Progenitor cell of endocrine pancreas (in vitro differentiated cells): ENCODE measurements around the gene ANKRD6. TPM values are rescaled to one million over a fixed set of nuclear protein-coding genes. Genes with fewer than 3 reads are reported as not detected.

Experiments
- DNase-seq: peaks from one replicate; pipeline ENCODE4 v3.0.0; 2021; ENCODE audit warnings: low spot score; ENCODE audit not compliant: unreplicated experiment
- H3K27ac Mint-ChIP-seq: 2 replicates; pipeline ENCODE4 v1.8.0; 2021; ENCODE audit warnings: mild to moderate bottlenecking, moderate library complexity, mixed read lengths
- H3K27me3 Mint-ChIP-seq: 2 replicates; pipeline ENCODE4 v1.8.0; 2021; ENCODE audit warnings: mixed read lengths
- H3K36me3 Mint-ChIP-seq: 2 replicates; pipeline ENCODE4 v1.8.0; 2022; ENCODE audit warnings: mixed read lengths; ENCODE audit not compliant: insufficient read depth
- H3K4me1 Mint-ChIP-seq: 2 replicates; pipeline ENCODE4 v1.8.0; 2021; ENCODE audit warnings: low read depth, mixed read lengths
- H3K4me3 Mint-ChIP-seq: 2 replicates; pipeline ENCODE4 v1.8.0; 2021; ENCODE audit warnings: low read depth, mild to moderate bottlenecking, moderate library complexity, mixed read lengths
- H3K9me3 Mint-ChIP-seq: 2 replicates; pipeline ENCODE4 v1.8.0; 2021; ENCODE audit warnings: low read depth, mixed read lengths
- CTCF ChIP-seq: fragments of 200-600 bp; sonication (generic); IDR thresholded peaks from one replicate; pipeline ENCODE4 v1.5.0; 2021; ENCODE audit warnings: antibody characterized with exemption, mild to moderate bottlenecking; ENCODE audit not compliant: unreplicated experiment
- total RNA-seq: library from RNA; stranded (reverse); gene quantifications from 2 replicates; pipeline ENCODE4 v1.2.1, GENCODE V29; 2021

Gene ANKRD6
- total RNA-seq, 1 donor from 2014 or later, result 32.4 TPM

GRCh38 chr6:89528866-89529265 is 95.9 kb downstream of the ANKRD6 start:
- H3K27ac Mint-ChIP-seq, result no peak overlapping the region
- H3K36me3 Mint-ChIP-seq, result no peaks in the 10 kb centered on the region
- peaks cover 5% of the 10 kb centered on the region for H3K4me1 Mint-ChIP-seq

DNA sequence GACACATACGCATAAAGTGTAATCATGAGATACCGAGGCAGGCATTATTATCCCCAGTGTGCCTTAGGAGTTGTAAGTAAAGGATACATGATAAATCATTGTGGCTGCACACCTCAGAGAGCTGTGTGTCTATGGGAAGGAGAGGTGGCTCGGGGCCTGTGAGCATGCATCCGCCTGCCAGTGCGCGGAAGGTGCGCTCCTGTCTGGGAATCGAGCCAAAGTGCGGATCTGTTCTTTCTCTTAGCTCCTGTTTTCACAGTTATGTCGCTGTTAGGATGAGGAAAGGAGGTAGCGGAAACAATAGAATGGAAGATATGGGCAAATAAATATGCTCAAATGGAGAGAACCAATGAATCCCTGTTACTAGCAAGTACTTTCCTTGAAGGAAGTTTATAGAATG is 98.0 kb downstream of the ANKRD6 start:
- no peak for TF ChIP-seq CTCF
- peaks cover 3% of the 10 kb centered on the region for H3K9me3 Mint-ChIP-seq
- peaks cover 5% of the 10 kb centered on the region for H3K4me1 Mint-ChIP-seq
- no peak overlapping the region for H3K4me3 Mint-ChIP-seq
- no peaks in the 10 kb centered on the region for H3K27me3 Mint-ChIP-seq
- no peak overlapping the region for H3K27ac Mint-ChIP-seq
- H3K36me3 Mint-ChIP-seq, result no peaks in the 10 kb centered on the region
- DNase-seq, result no peak

More at GRCh38 chr6:89528866-89529265, 95.9 kb downstream of the ANKRD6 start:
- H3K9me3 Mint-ChIP-seq, result peaks cover 3% of the 10 kb centered on the region
- no peaks in the 10 kb centered on the region for H3K27me3 Mint-ChIP-seq
- H3K4me3 Mint-ChIP-seq, result no peak overlapping the region
- TF ChIP-seq CTCF, result no peak
- no peak for DNase-seq

DNA sequence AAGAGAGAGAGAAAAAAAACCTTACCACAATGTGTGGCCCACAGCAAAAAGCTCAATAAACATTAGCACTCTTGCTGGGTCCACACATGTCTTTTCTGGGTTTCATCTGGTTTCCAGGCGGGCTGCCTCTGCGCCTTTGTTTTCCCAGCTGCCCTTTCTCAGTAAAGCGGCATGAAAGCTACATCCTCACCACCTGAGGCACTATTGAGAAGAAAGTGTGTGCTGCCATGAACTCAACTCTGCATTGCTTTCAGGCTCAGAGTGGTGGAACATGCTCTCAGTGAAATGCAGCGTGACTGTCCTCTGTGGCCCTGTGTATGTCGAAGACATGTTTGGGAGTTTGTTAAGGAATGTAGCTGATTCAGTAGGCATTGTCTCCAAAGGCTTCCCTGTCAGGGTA is 103.3 kb downstream of the ANKRD6 start:
- Mint-ChIP-seq H3K27me3 (no peaks in the 10 kb centered on the region), H3K9me3 (peaks cover 7% of the 10 kb centered on the region), H3K4me3 (no peak overlapping the region), H3K27ac (no peak overlapping the region), H3K36me3 (no peaks in the 10 kb centered on the region), H3K4me1 (no peaks in the 10 kb centered on the region)
- TF ChIP-seq CTCF, result peak; percentile 11
- DNase-seq, result no peak

- no peaks in the 10 kb centered on the region for H3K27me3 Mint-ChIP-seq
- H3K36me3 Mint-ChIP-seq, result no peaks in the 10 kb centered on the region
- no peak for TF ChIP-seq CTCF
- peaks cover 17% of the 10 kb centered on the region for H3K4me1 Mint-ChIP-seq
- DNase-seq, result no peak
- H3K4me3 Mint-ChIP-seq, result no peak overlapping the region
- peaks cover 4% of the 10 kb centered on the region for H3K9me3 Mint-ChIP-seq
- no peak overlapping the region for H3K27ac Mint-ChIP-seq
Observed at GRCh38 chr6:89539779-89540178, 106.8 kb downstream of the ANKRD6 start.

GRCh38 chr6:89542081-89542857 is 109.3 kb downstream of the ANKRD6 start:
- Mint-ChIP-seq H3K27me3 (no peaks in the 10 kb centered on the region), H3K9me3 (peaks cover 4% of the 10 kb centered on the region), H3K4me3 (peak overlapping the region; percentile 22), H3K27ac (no peak overlapping the region), H3K4me1 (peaks cover 17% of the 10 kb centered on the region), H3K36me3 (no peaks in the 10 kb centered on the region)
- no peak for DNase-seq
- TF ChIP-seq CTCF, result no peak
